Stomach smooth muscle (tissue), 2 donors: ENCODE data around the gene SLC66A1.

Experiments used
- H3K27ac ChIP-seq: one replicate; pipeline ENCODE4 v1.7.0; 2013; ENCODE audit warnings: mild to moderate bottlenecking, low read length, inconsistent platforms
- H3K27me3 ChIP-seq, 2 donors: one replicate each; pipeline ENCODE4 v1.7.0; 2013; ENCODE audit warnings: low read length in 2 of 2; ENCODE audit not compliant: insufficient read depth in 2 of 2, control insufficient read depth in 1 of 2
- H3K36me3 ChIP-seq, 2 donors: one replicate each; pipeline ENCODE4 v1.7.0; 2013; ENCODE audit warnings: low read length in 2 of 2; ENCODE audit not compliant: control insufficient read depth in 2 of 2, insufficient read depth in 2 of 2
- H3K4me1 ChIP-seq: one replicate; pipeline ENCODE4 v1.7.0; 2013; ENCODE audit warnings: low read length; ENCODE audit not compliant: control insufficient read depth, insufficient read depth
- H3K4me3 ChIP-seq, 2 donors: one replicate each; pipeline ENCODE4 v1.7.0; 2013; ENCODE audit warnings: low read length in 2 of 2
- H3K9ac ChIP-seq, 2 donors: one replicate each; pipeline ENCODE4 v1.7.0; 2013; ENCODE audit warnings: low read length in 2 of 2, mild to moderate bottlenecking in 1 of 2
- H3K9me3 ChIP-seq, 2 donors: one replicate each; pipeline ENCODE4 v1.7.0; 2013; ENCODE audit warnings: low read length in 2 of 2; ENCODE audit not compliant: control insufficient read depth in 2 of 2
- donor health status: healthy.
- donor health status: Pancreatic carcinoma.

The SLC66A1 gene

DNA sequence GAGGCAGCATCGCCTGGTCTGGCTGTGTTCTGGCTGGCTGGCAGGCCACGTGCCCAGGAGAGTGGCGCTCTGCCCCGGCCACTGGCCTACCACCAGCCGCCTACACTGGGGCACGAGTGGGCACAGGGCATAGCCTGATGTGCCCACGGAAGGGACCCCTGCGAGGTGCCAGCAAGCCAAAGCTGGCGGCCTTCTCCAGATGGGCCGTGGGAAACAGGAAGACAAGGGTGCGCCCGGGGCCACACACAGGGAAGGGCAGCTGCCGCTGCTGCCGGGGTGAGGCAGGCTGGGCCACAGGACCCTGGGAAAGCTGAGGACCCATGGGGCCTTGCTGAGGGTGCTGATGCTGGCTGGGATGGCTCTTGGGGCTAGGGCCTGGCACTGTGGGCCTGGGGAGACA lies 40.7 kb downstream of the SLC66A1 start:
- H3K9me3 ChIP-seq: no peaks in the 10 kb centered on the region
- no peak overlapping the region for H3K9ac ChIP-seq
- no peak overlapping the region for H3K27ac ChIP-seq
- peaks cover 44 to 58% of the 10 kb centered on the region in 2 donors for H3K36me3 ChIP-seq
- H3K4me3 ChIP-seq: no peak overlapping the region
- H3K27me3 ChIP-seq: no peaks in the 10 kb centered on the region
- H3K4me1 ChIP-seq: peaks cover 8% of the 10 kb centered on the region

DNA sequence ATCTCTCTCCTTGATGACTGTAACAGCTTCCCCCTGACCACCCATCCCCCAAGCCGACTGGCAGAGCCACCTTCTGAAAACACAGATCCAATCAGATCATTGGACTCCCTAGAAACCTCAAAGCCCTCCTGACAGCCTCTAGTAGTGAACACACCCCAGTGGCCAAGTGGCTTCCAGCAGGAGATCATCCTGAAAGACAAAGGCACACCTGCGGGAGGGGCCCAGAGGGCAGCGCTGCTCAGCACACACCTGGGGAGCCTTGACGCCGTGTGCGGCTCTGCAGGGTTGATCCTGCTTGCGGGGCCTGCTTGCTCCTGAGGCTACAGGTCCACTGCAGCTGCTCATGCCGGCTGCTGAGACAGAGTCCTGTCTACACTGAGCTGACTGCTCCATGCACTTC lies 41.5 kb downstream of the SLC66A1 start:
- H3K36me3 ChIP-seq: peaks cover 44 to 58% of the 10 kb centered on the region in 2 donors
- peaks cover 4% of the 10 kb centered on the region for H3K4me1 ChIP-seq
- H3K9ac ChIP-seq: no peak overlapping the region
- H3K9me3 ChIP-seq: no peaks in the 10 kb centered on the region
- H3K4me3 ChIP-seq: no peak overlapping the region
- no peak overlapping the region for H3K27ac ChIP-seq
- no peaks in the 10 kb centered on the region for H3K27me3 ChIP-seq

- Histone ChIP-seq H3K27me3 (no peaks in the 10 kb centered on the region), H3K27ac (no peak overlapping the region), H3K4me3 (no peak overlapping the region), H3K9ac (no peak overlapping the region), H3K4me1 (peaks cover 4% of the 10 kb centered on the region), H3K36me3 (peaks cover 42 to 53% of the 10 kb centered on the region in 2 donors), H3K9me3 (no peaks in the 10 kb centered on the region)
Observed at GRCh38 chr1:19354531-19354981, 42.4 kb downstream of the SLC66A1 start.

DNA sequence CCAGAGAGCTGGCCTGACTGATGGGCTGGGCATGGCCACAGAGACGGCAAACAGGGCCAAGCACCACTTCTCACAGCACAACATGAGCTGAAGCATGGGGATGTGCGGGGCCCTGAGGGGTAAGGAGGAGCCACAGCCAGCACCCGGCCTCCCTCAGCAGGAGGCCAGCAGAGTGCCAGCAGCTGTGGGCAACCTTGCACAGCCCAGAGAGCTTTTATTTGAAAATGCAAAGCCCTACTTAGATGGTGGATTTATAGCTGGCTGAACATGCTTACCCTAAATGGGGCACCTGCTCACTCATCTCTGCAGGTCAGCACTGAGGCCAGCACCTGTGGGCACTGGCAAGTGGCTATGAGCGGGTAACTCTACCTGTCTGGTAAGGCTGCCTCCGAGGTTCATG lies 44.1 kb downstream of the SLC66A1 start:
- Histone ChIP-seq H3K27me3 (no peaks in the 10 kb centered on the region), H3K4me1 (peaks cover 6% of the 10 kb centered on the region), H3K27ac (no peak overlapping the region), H3K4me3 (no peak overlapping the region), H3K36me3 (peaks cover 40 to 51% of the 10 kb centered on the region in 2 donors), H3K9ac (no peak overlapping the region), H3K9me3 (no peaks in the 10 kb centered on the region)

DNA sequence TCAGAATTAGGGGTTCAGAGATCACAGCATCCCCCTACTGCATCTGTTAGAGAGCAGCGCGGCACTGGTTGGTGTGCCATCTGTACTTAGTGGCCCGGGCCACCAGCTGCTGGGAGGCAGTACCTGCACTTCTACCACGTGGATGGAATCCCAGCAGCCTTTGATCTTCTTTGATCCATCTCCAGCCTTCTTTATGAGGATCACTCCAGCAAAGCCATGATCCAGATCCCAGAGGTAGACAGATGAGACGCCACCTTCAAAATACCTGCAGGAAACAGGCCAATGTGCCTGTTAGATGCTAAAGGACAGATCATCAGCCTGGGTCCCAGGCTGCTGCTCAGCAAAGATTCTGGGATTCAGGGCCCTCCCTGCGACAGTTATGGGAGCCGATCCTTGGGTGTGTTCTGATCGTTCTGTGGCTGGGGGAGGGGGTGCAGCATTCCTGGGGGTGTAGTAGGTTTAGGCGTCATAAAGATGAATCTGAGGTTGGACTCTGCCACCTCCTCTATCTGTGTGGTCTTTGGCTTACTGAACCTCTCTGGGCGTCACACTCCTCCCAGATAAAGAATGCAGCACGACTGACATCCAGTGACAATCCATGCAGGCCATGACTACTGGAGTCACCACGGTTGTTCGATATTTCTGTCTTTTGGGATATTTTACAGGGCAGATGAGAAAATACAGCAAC lies 45.3 kb downstream of the SLC66A1 start:
- Histone ChIP-seq H3K9me3 (no peaks in the 10 kb centered on the region), H3K4me3 (no peak overlapping the region), H3K27ac (no peak overlapping the region), H3K36me3 (peaks cover 36 to 41% of the 10 kb centered on the region in 2 donors), H3K4me1 (peaks cover 6% of the 10 kb centered on the region), H3K9ac (no peak overlapping the region), H3K27me3 (no peaks in the 10 kb centered on the region)

DNA sequence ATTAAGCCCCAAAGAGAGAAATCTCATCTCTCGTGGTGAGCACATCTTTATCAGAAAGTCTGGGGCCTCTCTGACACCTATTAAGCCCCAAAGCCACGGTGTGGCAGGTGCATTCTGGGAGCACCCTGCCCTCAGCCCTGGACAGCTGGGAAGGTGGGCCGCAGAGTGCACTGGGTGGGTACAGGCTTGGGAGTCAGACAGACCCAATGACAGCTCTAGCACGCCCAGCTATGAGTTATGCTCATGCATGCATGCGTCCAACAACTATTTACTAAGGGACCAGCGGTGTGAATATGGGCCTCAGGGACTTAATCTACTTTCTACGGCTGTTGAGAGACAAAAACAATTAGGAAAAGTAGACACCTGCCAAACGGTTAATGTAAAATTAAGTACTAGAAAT lies 46.6 kb downstream of the SLC66A1 start:
- H3K4me1 ChIP-seq: peaks cover 5% of the 10 kb centered on the region
- H3K9ac ChIP-seq: no peak overlapping the region
- H3K9me3 ChIP-seq: no peaks in the 10 kb centered on the region
- no peak overlapping the region for H3K4me3 ChIP-seq
- H3K27me3 ChIP-seq: no peaks in the 10 kb centered on the region
- H3K27ac ChIP-seq: no peak overlapping the region
- peaks cover 29 to 32% of the 10 kb centered on the region in 2 donors for H3K36me3 ChIP-seq

- Histone ChIP-seq H3K4me1 (peaks cover 4% of the 10 kb centered on the region), H3K27me3 (no peaks in the 10 kb centered on the region), H3K36me3 (peaks cover 22 to 26% of the 10 kb centered on the region in 2 donors), H3K27ac (no peak overlapping the region), H3K4me3 (no peak overlapping the region), H3K9ac (no peak overlapping the region), H3K9me3 (no peaks in the 10 kb centered on the region)
Observed at GRCh38 chr1:19359357-19359756, 47.2 kb downstream of the SLC66A1 start.

- Histone ChIP-seq H3K27me3 (no peaks in the 10 kb centered on the region), H3K4me3 (no peak overlapping the region), H3K9ac (no peak overlapping the region), H3K9me3 (no peaks in the 10 kb centered on the region), H3K4me1 (peaks cover 4% of the 10 kb centered on the region), H3K27ac (no peak overlapping the region), H3K36me3 (peaks cover 16 to 19% of the 10 kb centered on the region in 2 donors)
Observed at GRCh38 chr1:19360016-19360415, 47.9 kb downstream of the SLC66A1 start.

DNA sequence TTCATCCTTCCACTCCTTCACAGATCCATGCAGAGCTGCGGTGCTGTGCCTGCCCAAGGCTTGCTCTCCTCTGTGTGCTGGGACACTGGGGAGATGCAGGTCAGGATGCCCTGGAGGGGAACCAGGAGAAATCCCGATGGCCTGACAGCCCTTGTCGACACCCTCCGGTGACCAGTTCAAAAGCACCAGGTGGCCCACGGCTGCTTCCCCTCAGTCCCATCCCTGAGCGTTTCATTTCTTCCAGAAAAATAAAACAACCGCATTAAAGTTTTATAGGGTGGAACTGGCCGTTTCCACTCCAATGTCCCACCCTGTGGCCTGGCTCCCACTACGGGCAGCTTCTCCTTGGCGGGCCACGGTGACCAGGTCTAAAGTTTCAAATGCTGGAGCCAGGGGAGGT lies 48.3 kb downstream of the SLC66A1 start:
- Histone ChIP-seq H3K4me3 (no peak overlapping the region), H3K36me3 (peaks cover 14 to 20% of the 10 kb centered on the region in 2 donors), H3K9ac (no peak overlapping the region), H3K4me1 (peaks cover 4% of the 10 kb centered on the region), H3K9me3 (no peaks in the 10 kb centered on the region), H3K27me3 (no peaks in the 10 kb centered on the region), H3K27ac (no peak overlapping the region)

- Histone ChIP-seq H3K27me3 (no peaks in the 10 kb centered on the region), H3K27ac (no peak overlapping the region), H3K36me3 (peaks cover 8 to 14% of the 10 kb centered on the region in 2 donors), H3K9ac (no peak overlapping the region), H3K4me1 (peaks cover 4% of the 10 kb centered on the region), H3K4me3 (no peak overlapping the region), H3K9me3 (no peaks in the 10 kb centered on the region)
Observed at GRCh38 chr1:19360843-19361610, 48.9 kb downstream of the SLC66A1 start.
